GM18873 (cell line): Measurements from ENCODE around the gene SCT.
"Not testable (repeated sequence)": the region's sequence is repeated elsewhere in the genome, so short reads cannot be mapped to it uniquely, and the experiment has no call there.

ENCODE experiments used
- ATAC-seq: cut with Tn5 transposase; IDR thresholded peaks from one replicate; pipeline ENCODE4 v1.9.1; 2021; ENCODE audit warnings: mild to moderate bottlenecking, moderate library complexity, moderate number of reproducible peaks; ENCODE audit not compliant: unreplicated experiment, low FRiP score

Gene SCT

GRCh38 chr11:626475-627307 lies at the start of gene SCT:
Gene SCT, minus strand, starts transcription at chr11:627181. Its CDS starts 38 bp downstream, at chr11:627143.
- no peak for ATAC-seq

- no peak for ATAC-seq
Measured at GRCh38 chr11:674406-674805, 47.4 kb upstream of the SCT start.

- no peak for ATAC-seq
Measured at GRCh38 chr11:673866-674265, 46.9 kb upstream of the SCT start.

GRCh38 chr11:665704-666281 lies 38.8 kb upstream of the SCT start:
- no peak for ATAC-seq

GRCh38 chr11:665062-665703 lies 38.2 kb upstream of the SCT start:
- ATAC-seq = no peak

- ATAC-seq = no peak
Measured at GRCh38 chr11:662689-663274, 35.8 kb upstream of the SCT start.

- ATAC-seq = no peak
Measured at GRCh38 chr11:660681-661444, 33.9 kb upstream of the SCT start.

- no peak for ATAC-seq
Measured at GRCh38 chr11:660281-660680, 33.3 kb upstream of the SCT start.

- ATAC-seq = no peak
Measured at GRCh38 chr11:659532-660085, 32.6 kb upstream of the SCT start.

- no peak for ATAC-seq
Measured at GRCh38 chr11:657691-658126, 30.7 kb upstream of the SCT start.

- no peak for ATAC-seq
Measured at GRCh38 chr11:656866-657265, 29.9 kb upstream of the SCT start.

- no peak for ATAC-seq
Measured at GRCh38 chr11:656426-656825, 29.4 kb upstream of the SCT start.

- no peak for ATAC-seq
Measured at GRCh38 chr11:655036-655726, 28.2 kb upstream of the SCT start.

GRCh38 chr11:654444-654843 lies 27.5 kb upstream of the SCT start:
- ATAC-seq = not testable (repeated sequence)

- ATAC-seq = no peak
Measured at GRCh38 chr11:653837-654236, 26.9 kb upstream of the SCT start.

GRCh38 chr11:653136-653535 lies 26.2 kb upstream of the SCT start:
- not testable (repeated sequence) for ATAC-seq

- ATAC-seq = no peak
Measured at GRCh38 chr11:650482-650881, 23.5 kb upstream of the SCT start.

- not testable (repeated sequence) for ATAC-seq
Measured at GRCh38 chr11:647672-648158, 20.7 kb upstream of the SCT start.

GRCh38 chr11:646214-646613 lies 19.2 kb upstream of the SCT start:
- ATAC-seq = no peak
